BE2C (cell line): ENCODE results near the gene CCDC40.

Experiments
- DNase-seq: peaks from one replicate; pipeline ENCODE4 v3.0.0-alpha.2; 2020
- H3K27me3 ChIP-seq: fragments of 250-450 bp; sonication (Bioruptor Pico); 2 replicates; pipeline ENCODE4 v1.5.1; 2020; ENCODE audit warnings: mild to moderate bottlenecking
- H3K36me3 ChIP-seq: fragments of 250-450 bp; sonication (Bioruptor Pico); 2 replicates; pipeline ENCODE4 v1.5.1; 2020; ENCODE audit warnings: mild to moderate bottlenecking
- H3K4me1 ChIP-seq: fragments of 250-450 bp; sonication (Bioruptor Pico); 2 replicates; pipeline ENCODE4 v1.5.1; 2020
- H3K4me3 ChIP-seq: 2 replicates; pipeline ENCODE4 v1.5.1; 2011; ENCODE audit warnings: low read depth, low read length
- H3K9me3 ChIP-seq: fragments of 250-450 bp; sonication (Bioruptor Pico); 2 replicates; pipeline ENCODE4 v1.5.1; 2020
- CTCF ChIP-seq: IDR thresholded peaks from 2 replicates; pipeline ENCODE4 v1.5.1; 2012; ENCODE audit warnings: mild to moderate bottlenecking, low read depth, low read length

The CCDC40 gene

DNA sequence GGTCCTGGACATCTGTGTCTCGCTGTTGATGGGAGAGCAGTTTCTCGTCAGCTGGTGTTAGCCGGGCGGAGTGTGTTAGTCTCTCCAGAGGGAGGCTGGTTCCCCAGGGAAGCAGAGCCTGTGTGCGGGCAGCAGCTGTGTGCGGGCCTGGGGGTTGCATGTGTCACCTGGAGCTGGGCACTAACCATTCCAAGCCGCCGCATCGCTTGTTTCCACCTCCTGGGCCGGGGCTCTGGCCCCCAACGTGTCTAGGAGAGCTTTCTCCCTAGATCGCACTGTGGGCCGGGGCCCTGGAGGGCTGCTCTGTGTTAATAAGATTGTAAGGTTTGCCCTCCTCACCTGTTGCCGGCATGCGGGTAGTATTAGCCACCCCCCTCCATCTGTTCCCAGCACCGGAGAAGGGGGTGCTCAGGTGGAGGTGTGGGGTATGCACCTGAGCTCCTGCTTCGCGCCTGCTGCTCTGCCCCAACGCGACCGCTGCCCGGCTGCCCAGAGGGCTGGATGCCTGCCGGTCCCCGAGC is 82.9 kb downstream of the CCDC40 start:
- H3K27me3 ChIP-seq, result no peaks in the 10 kb centered on the region
- H3K36me3 ChIP-seq, result no peaks in the 10 kb centered on the region
- no peaks in the 10 kb centered on the region for H3K9me3 ChIP-seq
- DNase-seq, result no peak
- no peak for TF ChIP-seq CTCF
- no peak overlapping the region for H3K4me3 ChIP-seq
- peaks cover 3% of the 10 kb centered on the region; the same call in 1 of the 2 replicates for H3K4me1 ChIP-seq

DNA sequence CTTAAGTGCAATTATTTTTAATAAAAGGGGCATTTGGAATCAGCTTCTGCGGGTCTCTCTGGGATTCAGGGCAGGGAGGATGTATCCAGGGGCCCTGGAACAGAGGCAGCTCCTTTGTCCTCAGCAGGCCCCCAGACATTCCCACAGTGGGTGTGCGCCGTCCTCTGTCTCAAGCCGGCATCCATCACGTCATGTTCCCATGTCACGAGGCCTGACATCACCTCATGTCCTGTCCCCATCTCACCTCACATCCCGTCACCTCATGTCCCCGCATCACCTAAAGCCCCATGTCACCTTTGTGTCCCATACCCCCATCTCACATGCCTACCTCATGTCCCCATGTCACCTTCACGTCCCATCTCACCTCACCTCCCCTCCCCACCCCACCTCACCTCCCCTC is 83.4 kb downstream of the CCDC40 start:
- H3K27me3 ChIP-seq, result no peaks in the 10 kb centered on the region
- DNase-seq, result no peak
- no peak for TF ChIP-seq CTCF
- peaks cover 3% of the 10 kb centered on the region; the same call in 1 of the 2 replicates for H3K4me1 ChIP-seq
- no peaks in the 10 kb centered on the region for H3K36me3 ChIP-seq
- no peak overlapping the region for H3K4me3 ChIP-seq
- no peaks in the 10 kb centered on the region for H3K9me3 ChIP-seq

GRCh38 chr17:80122026-80122575 is 85.7 kb downstream of the CCDC40 start:
- no peaks in the 10 kb centered on the region for H3K9me3 ChIP-seq
- no peaks in the 10 kb centered on the region for H3K36me3 ChIP-seq
- H3K27me3 ChIP-seq, result no peaks in the 10 kb centered on the region
- DNase-seq, result no peak
- H3K4me3 ChIP-seq, result no peak overlapping the region
- H3K4me1 ChIP-seq, result peaks cover 3% of the 10 kb centered on the region; the same call in 1 of the 2 replicates
- TF ChIP-seq CTCF, result no peak

DNA sequence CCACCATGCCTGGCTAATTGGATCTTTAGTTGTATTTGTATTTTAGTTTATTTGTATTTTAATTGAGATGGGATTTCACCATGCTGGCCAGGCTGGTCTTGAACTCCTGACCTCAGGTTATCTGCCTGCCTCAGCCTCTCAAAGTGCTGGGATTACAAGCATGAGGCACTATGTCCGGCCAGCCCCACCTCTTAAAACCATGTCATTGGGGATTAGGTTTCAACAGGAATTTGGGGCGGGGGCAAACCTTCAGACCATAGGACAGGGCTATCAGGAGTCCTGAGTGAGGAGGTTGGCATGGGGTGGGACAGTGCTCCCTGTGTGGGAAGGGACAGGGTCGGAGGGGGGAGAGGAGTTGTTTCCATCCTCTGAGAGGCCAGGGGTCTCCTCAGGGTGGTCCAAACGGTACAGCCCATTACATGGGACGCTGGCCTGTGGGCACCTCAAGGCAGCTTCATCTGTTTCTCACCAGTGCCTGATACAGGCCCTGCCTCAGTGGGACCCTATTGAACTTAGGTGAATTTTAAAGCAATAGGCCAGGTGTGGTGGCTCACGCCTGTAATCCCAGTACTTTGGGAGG is 86.6 kb downstream of the CCDC40 start:
- peaks cover 3% of the 10 kb centered on the region; the same call in 1 of the 2 replicates for H3K4me1 ChIP-seq
- no peak for TF ChIP-seq CTCF
- H3K4me3 ChIP-seq, result no peak overlapping the region
- H3K27me3 ChIP-seq, result no peaks in the 10 kb centered on the region
- DNase-seq, result no peak
- no peaks in the 10 kb centered on the region for H3K36me3 ChIP-seq
- no peaks in the 10 kb centered on the region for H3K9me3 ChIP-seq

DNA sequence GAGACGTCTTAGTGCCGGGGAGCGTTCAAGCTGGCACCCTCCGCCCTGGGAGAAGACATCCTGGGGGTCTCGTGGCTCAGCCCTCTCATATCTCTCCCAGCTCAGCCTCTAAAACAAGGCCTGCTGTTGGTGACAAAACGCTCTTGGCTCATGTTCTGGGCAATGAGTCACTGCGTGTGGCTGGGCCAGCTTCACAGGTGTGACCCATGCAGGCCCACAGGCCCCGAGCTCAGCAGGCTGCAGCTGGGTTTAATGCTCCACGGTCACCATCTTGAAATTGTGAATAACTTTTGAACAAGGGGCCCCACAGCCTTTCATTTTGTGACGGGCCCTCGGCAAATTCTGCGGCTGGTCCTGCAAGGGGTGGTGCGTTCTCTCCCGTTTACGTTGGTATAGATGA is 87.3 kb downstream of the CCDC40 start:
- Histone ChIP-seq H3K4me3 (no peak overlapping the region), H3K27me3 (no peaks in the 10 kb centered on the region), H3K36me3 (no peaks in the 10 kb centered on the region), H3K9me3 (no peaks in the 10 kb centered on the region), H3K4me1 (peaks cover 3% of the 10 kb centered on the region; the same call in 1 of the 2 replicates)
- TF ChIP-seq CTCF, result no peak
- no peak for DNase-seq

DNA sequence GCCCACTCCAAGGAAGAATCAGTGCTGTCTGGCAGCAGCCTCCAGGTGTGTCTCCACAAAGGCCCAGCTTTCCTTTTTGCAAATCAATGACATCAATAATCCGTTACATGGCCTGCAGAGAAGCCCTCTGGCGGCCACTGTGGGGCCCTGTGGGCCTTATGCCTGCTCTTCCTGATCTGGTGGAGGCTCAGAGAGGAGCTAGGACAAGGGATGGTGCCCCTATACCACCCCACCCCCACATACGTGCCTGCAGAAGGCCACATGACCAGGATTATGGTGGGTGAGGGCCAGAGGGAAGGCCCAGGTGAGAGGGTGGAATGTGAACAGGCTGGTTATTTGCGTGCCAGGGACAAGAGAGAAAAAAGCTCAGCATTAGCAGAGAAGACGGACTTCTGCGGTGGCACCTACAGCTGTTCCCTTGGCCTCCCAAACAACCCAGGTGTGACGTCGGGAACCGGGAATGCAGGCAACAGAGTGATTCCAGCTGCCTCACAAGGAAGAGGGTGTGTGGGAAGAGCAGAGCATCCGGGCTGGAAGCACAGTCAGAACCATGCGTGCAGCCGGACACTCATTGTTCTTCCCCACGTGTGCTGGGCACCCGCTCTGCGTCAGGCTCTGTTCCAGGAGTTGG is 88.0 kb downstream of the CCDC40 start:
- H3K9me3 ChIP-seq, result no peaks in the 10 kb centered on the region
- no peaks in the 10 kb centered on the region for H3K36me3 ChIP-seq
- no peak overlapping the region for H3K4me3 ChIP-seq
- no peak for DNase-seq
- TF ChIP-seq CTCF, result peak; percentile 61
- no peaks in the 10 kb centered on the region for H3K27me3 ChIP-seq
- H3K4me1 ChIP-seq, result peaks cover 3% of the 10 kb centered on the region; the same call in 1 of the 2 replicates
